ENCODE data around the gene SMOC2.

DNA sequence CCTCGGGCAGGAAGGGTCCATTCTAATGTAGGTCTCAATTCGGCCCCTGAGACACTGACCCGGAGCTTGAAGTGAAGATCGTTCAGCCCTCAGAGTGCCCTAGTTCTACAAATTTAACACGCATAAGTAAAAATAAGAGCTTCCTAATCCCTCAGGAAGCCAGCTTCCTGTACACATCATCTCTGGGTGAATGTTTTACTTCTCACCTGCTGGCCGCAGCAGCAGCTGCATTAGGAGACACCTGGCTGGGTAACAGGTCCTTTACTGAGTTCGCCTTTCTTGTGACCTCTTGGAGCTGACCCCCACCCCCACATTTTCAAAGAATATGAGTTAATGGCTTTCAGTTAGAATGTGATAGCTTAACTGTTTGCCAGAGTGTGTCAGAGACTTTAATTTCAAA is 165.0 kb downstream of the SMOC2 start:
- TF ChIP-seq, protein P1, sequence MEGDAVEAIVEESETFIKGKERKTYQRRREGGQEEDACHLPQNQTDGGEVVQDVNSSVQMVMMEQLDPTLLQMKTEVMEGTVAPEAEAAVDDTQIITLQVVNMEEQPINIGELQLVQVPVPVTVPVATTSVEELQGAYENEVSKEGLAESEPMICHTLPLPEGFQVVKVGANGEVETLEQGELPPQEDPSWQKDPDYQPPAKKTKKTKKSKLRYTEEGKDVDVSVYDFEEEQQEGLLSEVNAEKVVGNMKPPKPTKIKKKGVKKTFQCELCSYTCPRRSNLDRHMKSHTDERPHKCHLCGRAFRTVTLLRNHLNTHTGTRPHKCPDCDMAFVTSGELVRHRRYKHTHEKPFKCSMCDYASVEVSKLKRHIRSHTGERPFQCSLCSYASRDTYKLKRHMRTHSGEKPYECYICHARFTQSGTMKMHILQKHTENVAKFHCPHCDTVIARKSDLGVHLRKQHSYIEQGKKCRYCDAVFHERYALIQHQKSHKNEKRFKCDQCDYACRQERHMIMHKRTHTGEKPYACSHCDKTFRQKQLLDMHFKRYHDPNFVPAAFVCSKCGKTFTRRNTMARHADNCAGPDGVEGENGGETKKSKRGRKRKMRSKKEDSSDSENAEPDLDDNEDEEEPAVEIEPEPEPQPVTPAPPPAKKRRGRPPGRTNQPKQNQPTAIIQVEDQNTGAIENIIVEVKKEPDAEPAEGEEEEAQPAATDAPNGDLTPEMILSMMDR (IDR thresholded peaks at IDR 0.05), result no peak
- TF ChIP-seq EZH2 (IDR thresholded peaks at IDR 0.05; ENCODE audit: borderline replicate concordance, insufficient read depth, low read depth, low read length, poor library complexity, severe bottlenecking), result no peak

Measured in B cell (primary cell).